Keratinocyte (primary cell): ENCODE measurements around the gene MYL5. TPM values are rescaled to one million over a fixed set of nuclear protein-coding genes. Genes with fewer than 3 reads are reported as not detected.
A peak's percentile ranks its signal among the peaks of the same experiment; 100 is the strongest.

ENCODE experiments used
- DNase-seq: peaks from one replicate; pipeline ENCODE4 v3.0.0-alpha.2; 2011; ENCODE audit warnings: low read depth, missing footprints, low spot score
- FAIRE-seq: peaks from 2 replicates; lab custom pipeline; 2011; peaks lifted over from hg19 to GRCh38; lab: Jason Lieb, UNC
- H2AFZ ChIP-seq: 2 replicates; pipeline ENCODE4 v1.6.0; 2012; ENCODE audit warnings: low read length, control low read depth, inconsistent platforms; ENCODE audit not compliant: control insufficient read depth
- H3K27ac ChIP-seq: 2 replicates; pipeline ENCODE4 v1.5.1; 2011; ENCODE audit warnings: low read length; ENCODE audit not compliant: control insufficient read depth, insufficient read depth
- H3K27me3 ChIP-seq: 3 replicates; pipeline ENCODE4 v1.6.0; 2011; ENCODE audit warnings: low read length; ENCODE audit not compliant: control insufficient read depth, insufficient read depth; ENCODE audit errors: extremely low read depth
- H3K36me3 ChIP-seq, 2 experiments: 2 replicates in 1 of 2; 3 replicates in 1 of 2; pipeline ENCODE4 v1.5.1; 2011; ENCODE audit warnings: low read length in 2 of 2, mild to moderate bottlenecking in 1 of 2; ENCODE audit not compliant: control insufficient read depth in 2 of 2, insufficient read depth in 2 of 2; ENCODE audit errors: extremely low read depth in 1 of 2
- H3K4me1 ChIP-seq: 3 replicates; pipeline ENCODE4 v1.5.1; 2011; ENCODE audit warnings: low read length; ENCODE audit not compliant: control insufficient read depth, insufficient read depth; ENCODE audit errors: extremely low read depth
- H3K4me2 ChIP-seq: 3 replicates; pipeline ENCODE4 v1.6.0; 2011; ENCODE audit warnings: low read depth, low read length; ENCODE audit not compliant: control insufficient read depth, insufficient read depth; ENCODE audit errors: extremely low read depth
- H3K4me3 ChIP-seq, 3 experiments: fragments of 200-600 bp in 1 of 3; sonication (generic) in 1 of 3; 2 replicates in 2 of 3; 3 replicates in 1 of 3; pipeline ENCODE4 v1.5.1; 2011 to 2016; ENCODE audit warnings: low read length in 3 of 3, mild to moderate bottlenecking in 3 of 3, control low read depth in 2 of 3, inconsistent platforms in 1 of 3, low read depth in 1 of 3, mixed read lengths in 1 of 3, mixed run types in 1 of 3, moderate library complexity in 1 of 3; ENCODE audit not compliant: control insufficient read depth in 2 of 3, insufficient read depth in 2 of 3; ENCODE audit errors: extremely low read depth in 1 of 3
- H3K79me2 ChIP-seq: 2 replicates; pipeline ENCODE4 v1.6.0; 2012; ENCODE audit warnings: low read length; ENCODE audit not compliant: control insufficient read depth, insufficient read depth
- H3K9ac ChIP-seq: 3 replicates; pipeline ENCODE4 v1.6.0; 2011; ENCODE audit warnings: low read length; ENCODE audit not compliant: control insufficient read depth, insufficient read depth; ENCODE audit errors: extremely low read depth
- H3K9me1 ChIP-seq: 3 replicates; pipeline ENCODE4 v1.6.0; 2011; ENCODE audit warnings: low read length; ENCODE audit not compliant: control insufficient read depth, insufficient read depth; ENCODE audit errors: extremely low read depth
- H3K9me3 ChIP-seq: 2 replicates; pipeline ENCODE4 v1.5.1; 2012; ENCODE audit warnings: low read depth, low read length; ENCODE audit not compliant: control insufficient read depth
- H4K20me1 ChIP-seq: 3 replicates; pipeline ENCODE4 v1.6.0; 2011; ENCODE audit warnings: low read length; ENCODE audit not compliant: control insufficient read depth, insufficient read depth; ENCODE audit errors: extremely low read depth
- EZH2 ChIP-seq: IDR thresholded peaks from one replicate; pipeline ENCODE4 v1.6.1; 2012; ENCODE audit warnings: inconsistent platforms, mild to moderate bottlenecking, low read length, moderate library complexity
- dilution Hi-C: fragments of 300-500 bp; cut with MboI; formaldehyde crosslinking; loops from one replicate; pipeline ENCODE4 v1.7.0; 2020; ENCODE audit warnings: low sequenced_read_pairs; ENCODE audit not compliant: extremely low pct_ligation_motif_present
- polyA plus RNA-seq, 5 experiments: library from polyadenylated mRNA; depleted of rRNA in 3 of 5; stranded (reverse) in 3 of 5; stranded (forward) in 1 of 5; unstranded in 1 of 5; fragments of >200 nt; gene quantifications; 1 replicate in 1 of 5; 2 replicates in 3 of 5; 3 replicates in 1 of 5; pipeline versions ENCODE4 v1.2.1 to v1.2.3, GENCODE V29; 2011 to 2012; ENCODE audit warnings: missing spikeins in 2 of 5, low read depth in 1 of 5, low replicate concordance in 1 of 5
- TF ChIP-seq, protein P1 (sequence below), 3 experiments: IDR thresholded peaks in 1 of 3; conservative IDR thresholded peaks in 1 of 3; optimal IDR thresholded peaks in 1 of 3; 2 replicates in 2 of 3; 3 replicates in 1 of 3; pipeline versions ENCODE3 to v1.5.1; 2011; ENCODE audit warnings: low read length in 3 of 3, mild to moderate bottlenecking in 3 of 3, moderate library complexity in 2 of 3, control low read depth in 1 of 3, inconsistent platforms in 1 of 3; ENCODE audit not compliant: insufficient read depth in 2 of 3; ENCODE audit errors: extremely low read depth in 1 of 3

MYL5 gene
- polyA plus RNA-seq, 1 donor (not counting 4 experiments of a cell fraction or from before 2014, with no cell fraction given), result 8.0 TPM

DNA sequence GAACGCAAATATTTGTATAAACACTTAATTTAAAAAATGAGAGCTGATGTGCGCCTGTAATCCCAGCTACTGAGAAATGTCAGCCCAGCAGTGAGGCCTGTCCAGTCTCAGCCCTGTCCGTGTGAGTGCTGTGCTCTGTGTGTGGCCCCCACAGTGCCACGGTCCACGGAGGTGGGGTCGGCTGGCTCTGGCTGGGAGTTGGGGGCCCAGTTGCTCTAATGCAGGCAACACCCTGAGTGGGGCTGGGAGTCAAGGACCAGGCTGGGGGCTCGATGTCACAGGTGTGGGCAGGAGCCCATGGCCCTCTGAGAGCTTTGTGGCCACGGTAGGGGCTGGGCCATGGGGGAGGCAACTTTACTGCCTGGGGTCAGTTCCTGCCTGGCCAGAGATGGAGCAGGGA lies 44.1 kb downstream of the MYL5 start:
- Histone ChIP-seq H4K20me1 (peaks cover 14% of the 10 kb centered on the region), H3K79me2 (peaks cover 72% of the 10 kb centered on the region), H3K27ac (no peak overlapping the region), H3K9ac (no peak overlapping the region), H2AFZ (no peak overlapping the region), H3K9me1 (no peaks in the 10 kb centered on the region), H3K4me3 (no peak overlapping the region), H3K9me3 (no peaks in the 10 kb centered on the region), H3K36me3 (peaks cover 4 to 10% of the 10 kb centered on the region in 2 experiments), H3K27me3 (no peaks in the 10 kb centered on the region), H3K4me2 (no peak overlapping the region), H3K4me1 (peaks cover 19% of the 10 kb centered on the region)
- dilution Hi-C loops, result no loop called here
- TF ChIP-seq EZH2, result no peak
- TF ChIP-seq, protein P1, sequence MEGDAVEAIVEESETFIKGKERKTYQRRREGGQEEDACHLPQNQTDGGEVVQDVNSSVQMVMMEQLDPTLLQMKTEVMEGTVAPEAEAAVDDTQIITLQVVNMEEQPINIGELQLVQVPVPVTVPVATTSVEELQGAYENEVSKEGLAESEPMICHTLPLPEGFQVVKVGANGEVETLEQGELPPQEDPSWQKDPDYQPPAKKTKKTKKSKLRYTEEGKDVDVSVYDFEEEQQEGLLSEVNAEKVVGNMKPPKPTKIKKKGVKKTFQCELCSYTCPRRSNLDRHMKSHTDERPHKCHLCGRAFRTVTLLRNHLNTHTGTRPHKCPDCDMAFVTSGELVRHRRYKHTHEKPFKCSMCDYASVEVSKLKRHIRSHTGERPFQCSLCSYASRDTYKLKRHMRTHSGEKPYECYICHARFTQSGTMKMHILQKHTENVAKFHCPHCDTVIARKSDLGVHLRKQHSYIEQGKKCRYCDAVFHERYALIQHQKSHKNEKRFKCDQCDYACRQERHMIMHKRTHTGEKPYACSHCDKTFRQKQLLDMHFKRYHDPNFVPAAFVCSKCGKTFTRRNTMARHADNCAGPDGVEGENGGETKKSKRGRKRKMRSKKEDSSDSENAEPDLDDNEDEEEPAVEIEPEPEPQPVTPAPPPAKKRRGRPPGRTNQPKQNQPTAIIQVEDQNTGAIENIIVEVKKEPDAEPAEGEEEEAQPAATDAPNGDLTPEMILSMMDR (optimal IDR thresholded peaks at IDR 0.05 in 1 of 3, IDR thresholded peaks at IDR 0.05 in 1 of 3, conservative IDR thresholded peaks at IDR 0.05 in 1 of 3; ENCODE audit: extremely low read depth in 1 of 3, insufficient read depth in 2 of 3, low read length in 3 of 3), result no peak
- no peak for FAIRE-seq
- no peak for DNase-seq

DNA sequence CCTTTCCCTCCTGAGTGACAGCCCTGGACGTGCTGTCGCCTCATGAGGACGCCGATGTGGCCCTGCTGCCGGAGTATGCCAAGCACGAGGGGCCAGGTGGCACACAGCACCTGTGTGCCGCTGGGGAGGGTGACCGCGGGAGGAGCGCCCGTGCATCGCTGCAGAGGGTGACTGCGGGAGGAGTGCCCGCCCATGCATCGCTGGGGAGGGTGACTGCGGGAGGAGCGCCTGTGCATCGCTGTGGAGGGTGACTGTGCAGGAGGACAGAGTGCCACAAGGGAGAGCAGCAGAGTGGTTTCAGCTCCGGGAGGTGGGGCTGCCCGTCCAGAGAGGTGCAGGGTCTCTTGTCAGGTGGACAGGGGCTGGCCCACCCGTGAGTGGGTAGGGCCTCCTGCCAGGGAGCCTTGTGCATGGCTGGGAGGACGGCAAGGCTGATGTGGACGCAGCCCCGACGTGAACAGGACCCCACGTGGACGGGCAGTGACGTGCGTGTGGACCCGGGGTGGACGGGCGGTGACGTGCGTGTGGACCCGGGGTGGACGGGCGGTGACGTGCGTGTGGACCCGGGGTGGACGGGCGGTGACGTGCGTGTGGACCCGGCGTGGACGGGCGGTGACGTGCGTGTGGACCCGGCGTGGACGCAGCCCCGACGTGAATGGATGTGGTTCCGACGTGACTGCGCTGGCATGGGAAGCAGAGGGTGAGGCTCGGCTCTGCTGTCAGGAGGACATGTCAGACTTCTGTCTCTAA lies 45.9 kb downstream of the MYL5 start:
- peaks cover 14% of the 10 kb centered on the region for H4K20me1 ChIP-seq
- no peak for TF ChIP-seq EZH2
- TF ChIP-seq, protein P1 (optimal IDR thresholded peaks at IDR 0.05 in 1 of 3, IDR thresholded peaks at IDR 0.05 in 1 of 3, conservative IDR thresholded peaks at IDR 0.05 in 1 of 3; ENCODE audit: extremely low read depth in 1 of 3, insufficient read depth in 2 of 3, low read length in 3 of 3), result no peak
- no peaks in the 10 kb centered on the region for H3K9me3 ChIP-seq
- peak overlapping the region; percentile 67 for H3K9ac ChIP-seq
- H3K9me1 ChIP-seq, result no peaks in the 10 kb centered on the region
- peak overlapping the region; percentile 89 for H3K4me2 ChIP-seq
- H3K27ac ChIP-seq, result peak overlapping the region; percentile 88
- H3K4me3 ChIP-seq, result peak overlapping the region in 1 of 3 experiments; percentile 45
- peak overlapping the region; percentile 65 for H2AFZ ChIP-seq
- H3K79me2 ChIP-seq, result peaks cover 72% of the 10 kb centered on the region
- H3K36me3 ChIP-seq, result peaks cover 4 to 6% of the 10 kb centered on the region in 2 experiments
- peaks cover 19% of the 10 kb centered on the region for H3K4me1 ChIP-seq
- no peaks in the 10 kb centered on the region for H3K27me3 ChIP-seq
- no peak for DNase-seq
- peak; percentile 32 for FAIRE-seq
- dilution Hi-C loops, result no loop called here
